GM19372 (cell line): ENCODE measurements around the gene HNF1B.

ENCODE experiments used
- ATAC-seq: cut with Tn5 transposase; IDR thresholded peaks from one replicate; pipeline ENCODE4 v1.9.1; 2021; ENCODE audit warnings: mild to moderate bottlenecking, low read depth, moderate library complexity; ENCODE audit not compliant: unreplicated experiment

HNF1B gene

DNA sequence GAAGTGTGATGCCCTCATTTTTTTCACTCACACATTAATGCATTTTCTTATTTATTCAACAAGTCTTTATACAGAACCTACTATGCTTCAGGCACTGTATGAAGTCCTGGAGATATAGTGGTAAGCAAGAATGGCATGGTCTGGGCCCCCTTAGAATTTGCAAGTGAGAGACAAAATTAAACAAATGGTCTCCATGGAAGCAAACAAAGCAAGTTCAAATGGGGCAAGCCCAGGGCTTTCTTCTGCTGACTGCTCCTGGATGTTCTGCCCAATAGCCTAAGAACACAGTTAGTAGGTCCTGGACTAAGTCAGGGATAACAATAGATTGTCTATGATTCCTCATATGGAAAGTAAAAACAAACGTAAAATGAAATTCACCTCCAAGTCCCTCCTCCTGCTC, 70.3 kb downstream of the HNF1B start:
- no peak for ATAC-seq

DNA sequence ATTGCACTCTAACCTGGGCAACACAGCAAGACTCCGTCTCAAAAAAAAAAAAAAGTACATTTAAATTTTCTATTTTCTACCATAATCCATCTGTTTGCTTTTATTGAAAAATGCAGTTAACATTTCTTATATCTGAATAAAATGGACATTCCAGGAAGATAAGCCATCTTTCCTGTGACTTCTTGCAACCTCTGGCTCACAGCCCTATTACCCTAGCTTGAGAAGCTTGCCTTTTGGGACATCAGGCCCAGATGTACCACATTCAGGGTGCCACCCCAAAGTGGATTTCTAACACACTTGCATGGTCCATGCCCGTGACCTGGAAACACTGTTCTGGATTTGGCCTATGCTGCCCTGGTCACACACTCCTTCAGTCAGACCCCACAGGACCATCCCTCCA, 71.5 kb downstream of the HNF1B start:
- ATAC-seq, result no peak

DNA sequence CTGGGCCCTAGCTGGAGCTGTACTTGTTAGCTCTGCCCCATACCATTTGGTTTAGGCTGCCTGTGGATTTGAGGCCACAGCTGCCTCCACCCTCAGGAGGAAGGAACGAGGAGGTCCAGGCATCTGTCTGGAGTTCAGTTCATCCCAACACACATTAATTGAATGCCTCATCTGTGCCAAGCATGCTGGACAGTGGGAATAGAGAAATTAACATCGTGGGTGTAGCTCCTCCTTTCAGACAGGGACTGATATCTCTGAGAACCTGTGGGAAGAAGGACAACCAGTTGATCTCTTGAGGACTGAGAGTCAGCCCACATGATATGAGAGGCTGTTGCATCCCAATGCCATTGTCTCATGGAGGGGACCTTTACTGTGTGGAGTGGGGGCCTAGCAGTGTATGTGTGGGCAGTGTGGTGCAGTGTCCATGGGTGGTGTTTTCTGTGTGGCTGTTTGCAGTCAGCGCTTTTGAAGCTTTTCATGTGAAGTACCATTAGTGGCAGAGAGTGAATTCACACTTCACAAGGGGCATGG, 72.2 kb downstream of the HNF1B start:
- no peak for ATAC-seq

- no peak for ATAC-seq
Measured at GRCh38 chr17:37671824-37672547, 72.9 kb downstream of the HNF1B start.

DNA sequence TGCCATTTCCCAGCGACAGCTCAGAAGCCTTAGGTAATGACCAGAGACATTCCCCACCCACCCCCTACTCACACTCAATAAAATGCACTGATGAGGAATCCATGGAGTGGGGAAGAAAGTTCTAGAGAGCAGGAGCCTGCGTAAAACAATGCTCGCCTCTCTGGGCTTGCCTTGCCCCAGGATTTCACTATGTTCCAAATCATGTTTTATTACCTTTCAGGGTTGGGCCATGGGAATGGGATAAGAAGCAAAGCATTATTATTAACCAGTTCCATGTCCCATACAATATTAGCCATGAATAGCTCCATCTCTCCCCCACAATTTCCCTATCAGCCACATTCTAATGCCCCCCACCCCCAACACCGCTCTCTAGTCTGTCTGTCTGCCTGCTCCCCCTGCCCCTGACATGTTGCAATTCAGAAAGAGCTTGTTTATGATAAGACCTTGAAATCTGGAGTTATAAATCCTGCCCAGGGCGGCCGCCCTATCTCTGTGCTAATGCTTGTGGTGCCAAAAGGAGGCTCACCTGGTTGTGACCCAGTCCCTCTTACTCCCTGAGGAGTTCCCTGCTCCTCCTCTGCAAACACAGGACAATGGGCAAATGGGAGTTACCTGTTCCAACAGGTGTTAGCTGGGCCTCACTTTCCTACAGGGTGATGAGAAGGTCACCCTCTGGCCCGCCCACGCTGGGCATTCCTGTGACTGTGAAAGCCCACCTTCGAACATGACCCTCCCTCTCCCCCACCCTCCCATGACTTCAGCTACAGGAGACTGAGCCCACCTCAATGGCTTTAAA, 73.6 kb downstream of the HNF1B start:
- no peak for ATAC-seq

GRCh38 chr17:37667039-37667438, 77.8 kb downstream of the HNF1B start:
- ATAC-seq, result no peak

- no peak for ATAC-seq
Measured at GRCh38 chr17:37664214-37664613, 80.6 kb downstream of the HNF1B start.

- ATAC-seq, result no peak
Measured at GRCh38 chr17:37662353-37662752, 82.5 kb downstream of the HNF1B start.

- no peak for ATAC-seq
Measured at GRCh38 chr17:37661400-37662014, 83.4 kb downstream of the HNF1B start.

DNA sequence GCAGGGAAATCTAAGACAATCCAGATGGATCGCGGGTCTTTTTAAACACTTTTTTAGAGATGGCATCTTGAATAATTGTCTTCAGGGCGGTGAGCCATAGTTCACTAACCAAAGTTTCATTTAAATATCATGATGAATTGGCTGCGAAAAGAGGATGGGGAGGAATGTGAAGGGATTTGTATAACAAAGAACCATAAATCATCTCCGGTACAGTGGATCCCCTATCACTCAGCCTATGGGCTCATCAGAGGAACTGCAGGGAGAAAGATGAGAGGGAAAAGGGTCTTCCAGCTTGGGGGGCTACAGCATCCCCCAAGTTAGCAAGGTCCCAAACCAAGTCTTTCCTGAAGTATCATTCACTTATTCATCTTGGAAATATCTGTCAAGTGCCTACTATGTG, 84.9 kb downstream of the HNF1B start:
- no peak for ATAC-seq

DNA sequence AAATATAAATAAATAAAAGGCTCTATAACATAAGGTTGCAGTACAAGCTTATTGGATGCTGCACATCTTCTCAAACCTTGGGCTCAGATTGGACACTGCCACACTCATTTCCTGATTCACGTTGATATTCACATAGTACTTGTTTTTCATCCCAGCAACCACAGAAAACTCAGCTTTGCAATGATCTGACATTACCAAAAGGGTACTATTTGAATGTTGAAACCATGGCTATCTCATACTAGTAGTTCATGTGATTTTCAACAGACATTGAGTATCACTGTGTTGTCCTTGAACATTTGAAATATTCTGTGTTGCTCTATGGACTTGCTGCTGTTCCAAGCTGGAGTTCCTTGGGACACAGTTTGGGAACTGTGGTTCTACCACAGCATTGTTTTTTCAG, 87.7 kb downstream of the HNF1B start:
- ATAC-seq, result no peak

DNA sequence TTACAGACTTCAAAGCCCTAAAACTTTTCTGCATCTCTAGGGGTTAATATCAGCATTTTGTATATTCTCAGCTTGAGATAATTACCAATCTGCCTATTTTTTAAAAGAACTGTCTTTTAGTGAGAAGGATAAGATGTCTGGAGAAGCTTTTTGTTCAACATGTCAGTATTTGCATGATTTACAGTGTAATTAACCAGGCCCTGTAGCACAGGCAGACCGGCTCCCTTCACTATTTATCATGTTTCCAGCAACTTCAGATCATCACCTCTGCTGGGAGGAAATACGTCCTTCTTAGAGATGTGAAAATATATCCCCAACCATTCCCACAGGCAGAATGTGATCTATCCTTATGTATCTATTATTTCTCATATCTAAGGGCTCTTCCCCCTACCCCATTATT, 93.0 kb downstream of the HNF1B start:
- ATAC-seq, result no peak

DNA sequence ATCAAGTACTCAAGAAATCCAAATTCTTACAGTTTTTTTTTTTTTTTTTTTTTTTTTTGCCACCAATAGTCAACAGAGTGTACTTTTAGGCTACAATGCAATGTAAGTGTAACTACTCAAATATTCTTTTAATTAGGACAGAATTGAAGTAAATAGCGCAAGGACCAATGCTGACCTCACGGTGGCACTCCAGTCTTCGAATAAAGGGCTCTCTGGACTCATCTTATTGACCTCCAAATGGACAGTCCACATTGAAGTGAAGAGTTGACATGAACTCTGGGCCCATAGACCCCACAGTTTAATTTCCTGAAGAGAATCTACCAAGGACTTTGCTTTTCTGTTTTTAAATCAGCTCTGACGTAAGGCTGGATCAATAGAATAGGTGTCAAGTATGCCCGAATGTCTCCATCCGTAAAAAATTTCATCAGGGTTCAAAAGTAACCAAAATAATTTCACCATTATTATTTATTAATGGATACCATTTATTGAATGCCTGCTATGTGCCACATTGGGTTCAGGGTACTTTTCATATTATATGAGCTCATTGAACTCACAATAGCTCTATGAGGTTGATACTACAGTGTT, 94.3 kb downstream of the HNF1B start:
- no peak for ATAC-seq

DNA sequence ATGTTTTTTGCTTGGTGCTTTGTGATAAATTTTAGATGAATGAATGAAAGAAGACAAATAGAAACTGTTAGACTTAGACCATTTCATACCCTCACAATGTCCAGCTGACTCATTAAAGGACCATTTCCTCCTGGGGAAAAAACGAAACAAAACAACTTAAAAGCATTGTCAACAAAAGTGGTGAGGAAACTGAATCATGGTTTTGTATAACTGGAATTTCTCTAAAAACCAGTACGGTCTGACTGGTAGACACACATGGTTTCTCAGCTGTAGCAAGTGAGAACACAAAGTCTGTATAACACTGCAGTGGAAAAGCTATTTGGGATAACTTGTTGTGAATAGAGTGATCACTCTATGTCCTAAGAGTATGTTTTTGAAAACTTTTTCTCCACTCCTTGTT, 96.3 kb downstream of the HNF1B start:
- no peak for ATAC-seq

GRCh38 chr17:37647856-37648255, 97.0 kb downstream of the HNF1B start:
- no peak for ATAC-seq

GRCh38 chr17:37643869-37644268, 101.0 kb downstream of the HNF1B start:
- no peak for ATAC-seq

DNA sequence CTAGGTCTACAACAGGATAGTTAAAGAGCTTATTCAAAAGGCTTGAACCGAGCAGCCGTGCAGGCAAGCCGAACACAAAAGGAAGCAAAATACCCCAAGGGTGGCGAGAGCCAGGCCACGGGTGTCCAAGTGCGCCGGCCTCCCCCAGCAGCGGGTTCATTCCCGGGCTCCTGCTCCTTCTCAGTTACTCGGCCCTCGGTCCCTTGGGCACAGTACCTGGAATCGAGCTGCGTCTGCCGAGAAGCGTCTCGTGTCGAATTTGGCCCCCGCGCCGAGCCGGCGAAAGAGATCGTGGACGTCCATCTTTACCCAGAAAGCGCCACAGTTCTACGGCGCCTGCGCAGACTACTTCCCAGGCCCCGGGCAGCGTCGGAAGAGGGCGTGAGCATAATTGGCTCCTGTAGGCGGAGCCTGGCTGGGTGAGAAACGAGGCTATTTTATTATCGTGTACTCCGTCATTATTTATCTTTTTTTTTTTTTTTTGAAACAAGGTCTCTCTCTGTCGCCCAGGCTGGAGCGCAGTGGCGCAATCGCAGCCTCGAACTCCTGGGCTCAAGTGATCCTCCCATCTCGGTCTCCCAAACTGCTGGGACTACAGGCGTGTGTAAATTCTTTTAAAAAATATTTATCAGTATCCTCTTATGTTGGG, 101.6 kb downstream of the HNF1B start, which contains the start of gene DDX52:
Gene DDX52, minus strand, starts transcription at position 329 of the 649 bp plus-strand sequence. Its CDS starts 26 bp downstream, at position 303.
- ATAC-seq, result peak; percentile 94

DNA sequence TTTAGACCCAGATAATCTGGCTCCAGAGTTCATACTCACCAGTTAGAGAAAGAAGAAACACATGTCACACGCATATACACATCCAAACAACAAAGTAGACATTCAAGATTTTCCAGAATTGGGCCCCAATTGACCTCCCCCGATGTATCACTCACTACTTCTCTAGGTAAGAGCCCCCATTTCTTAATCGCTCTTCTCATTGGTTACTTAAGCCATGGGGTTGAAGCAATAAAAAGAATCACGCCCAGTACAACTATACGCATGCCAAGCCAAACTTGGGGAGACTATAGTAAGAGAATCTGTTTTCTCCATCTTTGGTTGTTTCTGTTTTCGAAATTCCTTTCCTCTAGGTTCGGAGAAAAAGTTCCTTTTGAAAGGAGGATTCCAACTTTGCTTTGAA, 102.2 kb downstream of the HNF1B start:
- ATAC-seq, result no peak

GRCh38 chr17:37640015-37640414, 104.8 kb downstream of the HNF1B start:
- no peak for ATAC-seq

DNA sequence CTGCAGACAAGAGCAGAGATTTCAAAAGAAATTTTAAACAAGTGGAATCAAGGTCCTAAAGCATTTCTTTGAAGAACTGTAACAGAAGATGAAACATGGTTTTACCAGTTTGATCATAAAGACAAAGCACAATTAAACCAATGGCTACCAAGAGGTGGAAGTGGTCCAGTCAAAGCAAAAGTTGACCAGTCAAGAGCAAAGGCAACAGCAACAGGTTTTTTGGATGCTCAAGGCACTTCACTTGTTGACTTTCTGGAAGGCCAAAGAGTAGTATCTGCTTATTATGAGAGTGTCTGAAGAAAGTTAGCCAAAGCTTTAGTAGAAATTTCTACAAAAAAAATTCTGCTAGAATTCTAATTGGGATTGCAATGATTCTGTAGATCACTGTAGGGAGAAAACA, 106.9 kb downstream of the HNF1B start:
- ATAC-seq, result no peak
